ENCODE results near the gene SRSF4.

DNA sequence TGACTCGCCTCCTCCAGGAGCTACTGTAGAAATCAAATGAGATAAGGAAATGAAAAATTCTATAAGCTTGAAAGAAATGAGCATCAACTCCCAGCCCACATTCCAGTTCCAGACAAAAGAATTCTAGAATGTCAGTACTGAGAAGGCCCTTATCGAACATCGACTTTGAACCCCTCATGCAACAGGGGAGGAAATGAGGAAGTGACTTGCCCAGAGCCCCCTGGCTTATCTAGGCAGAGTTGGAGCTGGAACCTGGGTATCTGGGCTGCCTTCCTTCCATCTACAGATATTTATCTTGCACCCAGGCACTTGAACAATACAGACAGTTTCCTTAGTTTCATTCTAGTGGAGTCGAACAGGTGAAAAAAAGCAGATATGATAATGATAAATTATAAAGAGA lies 26.7 kb upstream of the SRSF4 start:
- TF ChIP-seq POLR2A (IDR thresholded peaks at IDR 0.05; ENCODE audit: control extremely low read depth in 1 of 2, low read depth in 2 of 2, low read length in 2 of 2) (no peak), CTCF (IDR thresholded peaks at IDR 0.05; ENCODE audit: control extremely low read depth in 1 of 3, insufficient read depth in 1 of 3, low read depth in 1 of 3, low read length in 3 of 3) (no peak), CEBPB (IDR thresholded peaks at IDR 0.05; ENCODE audit: low read depth, low read length) (no peak), CHD1 (IDR thresholded peaks at IDR 0.05; ENCODE audit: low read depth, low read length) (no peak), ATF3 (IDR thresholded peaks at IDR 0.05; ENCODE audit: insufficient read depth, low read depth, low read length) (no peak), SP1 (IDR thresholded peaks at IDR 0.05; ENCODE audit: low read depth, low read length) (no peak)
- TF ChIP-seq, protein P1, sequence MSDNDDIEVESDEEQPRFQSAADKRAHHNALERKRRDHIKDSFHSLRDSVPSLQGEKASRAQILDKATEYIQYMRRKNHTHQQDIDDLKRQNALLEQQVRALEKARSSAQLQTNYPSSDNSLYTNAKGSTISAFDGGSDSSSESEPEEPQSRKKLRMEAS (IDR thresholded peaks at IDR 0.05) = no peak

Data from H1 (cell line).